Neutrophil (primary cell): Measurements from ENCODE around the gene SYNGR4.

Source experiments
- H3K27ac ChIP-seq: fragments of 200-600 bp; sonication (generic); 2 replicates; pipeline ENCODE4 v1.5.1; 2016; ENCODE audit warnings: mild to moderate bottlenecking, moderate library complexity
- H3K27me3 ChIP-seq: fragments of 200-600 bp; sonication (generic); 2 replicates; pipeline ENCODE4 v1.6.0; 2016; ENCODE audit warnings: mild to moderate bottlenecking
- H3K36me3 ChIP-seq: fragments of 200-600 bp; sonication (generic); 2 replicates; pipeline ENCODE4 v1.5.1; 2017
- H3K4me1 ChIP-seq, 2 experiments: fragments of 200-600 bp in 1 of 2; sonication (generic) in 1 of 2; 1 replicate in 1 of 2; 2 replicates in 1 of 2; pipeline versions ENCODE4 v1.5.1 to v1.6.1; 2013 to 2016; ENCODE audit warnings: low read depth in 1 of 2, low read length in 1 of 2, mild to moderate bottlenecking in 1 of 2, moderate library complexity in 1 of 2; ENCODE audit not compliant: control insufficient read depth in 1 of 2, insufficient read depth in 1 of 2
- H3K4me3 ChIP-seq, 2 experiments: fragments of 200-600 bp in 1 of 2; sonication (generic) in 1 of 2; 1 replicate in 1 of 2; 2 replicates in 1 of 2; pipeline ENCODE4 v1.5.1; 2013 to 2016; ENCODE audit warnings: low read depth in 1 of 2, low read length in 1 of 2, mild to moderate bottlenecking in 1 of 2, moderate library complexity in 1 of 2
- H3K9me3 ChIP-seq: fragments of 200-600 bp; sonication (generic); 2 replicates; pipeline ENCODE4 v1.5.1; 2016
- CTCF ChIP-seq: fragments of 200-600 bp; sonication (generic); IDR thresholded peaks from 2 replicates; pipeline ENCODE4 v1.5.1; 2016; ENCODE audit warnings: antibody characterized with exemption

SYNGR4 gene

GRCh38 chr19:48424694-48425219, 60.6 kb downstream of the SYNGR4 start:
- Histone ChIP-seq H3K4me1 (peaks cover 5 to 8% of the 10 kb centered on the region in 2 experiments), H3K9me3 (no peaks in the 10 kb centered on the region), H3K27me3 (no peaks in the 10 kb centered on the region), H3K36me3 (no peaks in the 10 kb centered on the region), H3K27ac (no peak overlapping the region), H3K4me3 (no peak overlapping the region)
- no peak for TF ChIP-seq CTCF
